Measurements from ENCODE around the gene HAUS6.

DNA sequence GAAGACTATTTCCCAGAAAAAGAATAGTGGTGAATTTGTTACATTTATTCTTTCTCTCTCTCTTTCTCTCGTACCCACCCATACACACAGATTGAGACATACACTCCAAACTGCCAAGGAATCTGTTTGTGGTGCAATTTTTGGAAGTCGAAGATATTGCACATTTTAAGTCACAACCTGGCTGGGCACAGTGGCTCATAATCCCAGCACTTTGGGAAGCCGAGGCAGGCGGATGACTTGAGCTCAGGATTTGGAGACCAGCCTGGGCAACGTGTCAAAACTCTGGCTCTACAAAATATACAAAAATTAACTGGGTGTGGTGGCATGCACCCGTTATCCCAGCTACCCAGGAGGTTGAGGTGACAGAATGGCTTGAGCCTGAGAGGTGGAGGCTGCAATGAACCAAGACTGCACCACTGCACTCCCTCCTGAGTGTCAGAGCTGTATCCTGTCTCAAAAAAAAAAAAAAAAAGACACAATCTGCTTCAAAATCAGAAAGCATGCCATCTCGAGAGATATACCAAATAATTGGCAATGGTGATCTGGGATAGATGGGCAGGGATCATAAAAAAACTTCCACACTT is 43.8 kb upstream of the HAUS6 start:
- TF ChIP-seq CTCF (IDR thresholded peaks at IDR 0.05; ENCODE audit: low read length), result no peak
- TF ChIP-seq EZH2 (IDR thresholded peaks at IDR 0.05; ENCODE audit: borderline replicate concordance, low read length), result no peak

All from OCI-LY1 (cell line).